ENCODE results near the gene ARL3. TPM values are rescaled to one million over a fixed set of nuclear protein-coding genes. Genes with fewer than 3 reads are reported as not detected.

Gene ARL3
- total and polyA plus RNA-seq, 8 donors: 10.3 to 23.2 (median 21.8) TPM

DNA sequence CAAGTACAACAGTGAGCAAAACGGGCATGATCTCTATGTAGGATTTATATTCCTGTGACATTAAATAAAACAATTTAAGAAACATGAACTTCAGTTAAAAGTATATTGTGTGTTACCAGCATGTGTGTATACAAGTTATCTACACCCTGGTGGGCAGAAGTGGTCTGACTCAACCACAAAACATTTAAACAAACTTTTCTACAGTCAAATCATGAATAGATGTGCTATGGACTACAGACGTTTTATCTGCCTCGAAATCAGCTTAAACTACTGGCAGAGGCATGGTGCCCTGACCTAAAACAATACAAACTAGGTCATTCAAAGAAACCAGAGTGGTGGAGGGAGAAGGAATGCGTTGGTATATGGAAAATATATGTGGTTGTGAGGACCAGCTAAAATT, 3.6 kb downstream of the ARL3 start:
- ATAC-seq (no peak), DNase-seq (no peak)
- no peak overlapping the region for H3K4me3 ChIP-seq
- no peaks in the 10 kb centered on the region for H3K27me3 ChIP-seq
- no peak overlapping the region for H3K27ac ChIP-seq
- no peaks in the 10 kb centered on the region for H3K9me3 ChIP-seq
- intact Hi-C loops (cut with DNase I): no loop called here
- H3K4me1 ChIP-seq: peaks cover 0 to 26% of the 10 kb centered on the region in 2 donors
- H3K36me3 ChIP-seq: no peaks in the 10 kb centered on the region
- TF ChIP-seq, protein P1, sequence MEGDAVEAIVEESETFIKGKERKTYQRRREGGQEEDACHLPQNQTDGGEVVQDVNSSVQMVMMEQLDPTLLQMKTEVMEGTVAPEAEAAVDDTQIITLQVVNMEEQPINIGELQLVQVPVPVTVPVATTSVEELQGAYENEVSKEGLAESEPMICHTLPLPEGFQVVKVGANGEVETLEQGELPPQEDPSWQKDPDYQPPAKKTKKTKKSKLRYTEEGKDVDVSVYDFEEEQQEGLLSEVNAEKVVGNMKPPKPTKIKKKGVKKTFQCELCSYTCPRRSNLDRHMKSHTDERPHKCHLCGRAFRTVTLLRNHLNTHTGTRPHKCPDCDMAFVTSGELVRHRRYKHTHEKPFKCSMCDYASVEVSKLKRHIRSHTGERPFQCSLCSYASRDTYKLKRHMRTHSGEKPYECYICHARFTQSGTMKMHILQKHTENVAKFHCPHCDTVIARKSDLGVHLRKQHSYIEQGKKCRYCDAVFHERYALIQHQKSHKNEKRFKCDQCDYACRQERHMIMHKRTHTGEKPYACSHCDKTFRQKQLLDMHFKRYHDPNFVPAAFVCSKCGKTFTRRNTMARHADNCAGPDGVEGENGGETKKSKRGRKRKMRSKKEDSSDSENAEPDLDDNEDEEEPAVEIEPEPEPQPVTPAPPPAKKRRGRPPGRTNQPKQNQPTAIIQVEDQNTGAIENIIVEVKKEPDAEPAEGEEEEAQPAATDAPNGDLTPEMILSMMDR (IDR thresholded peaks at IDR 0.05): no peak

DNA sequence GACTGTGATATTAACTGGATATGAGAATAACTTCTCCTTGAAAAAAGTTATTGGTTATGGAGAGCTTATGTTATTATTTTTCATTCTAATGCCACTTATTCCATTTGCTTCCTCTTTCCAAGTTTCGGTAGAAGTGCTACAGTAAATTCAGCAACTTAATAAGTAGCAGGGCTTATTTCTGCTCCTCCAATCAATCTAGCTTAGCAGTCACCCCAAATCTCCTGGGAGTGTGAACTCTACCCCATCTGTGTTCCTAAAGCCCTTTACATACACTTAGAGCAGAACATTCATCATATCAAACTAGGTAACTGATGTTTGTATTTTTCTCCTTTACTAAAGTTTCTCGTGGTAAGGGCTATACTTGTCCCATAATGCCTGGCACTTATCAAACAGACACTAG, 8.7 kb downstream of the ARL3 start:
- ATAC-seq: no peak
- H3K9me3 ChIP-seq: no peaks in the 10 kb centered on the region
- no peaks in the 10 kb centered on the region for H3K27me3 ChIP-seq
- peaks cover 0 to 6% of the 10 kb centered on the region in 2 donors for H3K36me3 ChIP-seq
- intact Hi-C loops (cut with DNase I): no loop called here
- DNase-seq: no peak
- H3K4me3 ChIP-seq: no peak overlapping the region
- no peaks in the 10 kb centered on the region for H3K4me1 ChIP-seq
- H3K27ac ChIP-seq: no peak overlapping the region
- TF ChIP-seq, protein P1 (IDR thresholded peaks at IDR 0.05): no peak

DNA sequence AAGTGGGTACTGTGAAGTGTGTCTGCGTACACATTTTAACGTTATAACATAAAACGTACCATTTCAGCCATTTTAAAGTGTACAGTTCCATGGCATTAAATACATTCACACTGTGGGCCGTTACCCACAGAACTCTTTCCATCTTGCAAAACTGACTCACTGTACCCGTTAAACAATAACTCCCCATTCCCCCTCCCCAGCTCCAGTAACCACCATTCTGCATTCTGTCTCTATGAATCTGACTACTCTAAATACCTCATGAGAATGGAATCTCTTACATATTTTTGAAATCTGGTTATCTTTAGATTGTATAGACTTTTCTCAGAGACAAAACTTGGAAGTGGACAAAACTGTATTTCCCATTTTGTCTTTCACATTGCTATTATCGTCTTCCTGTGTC, 9.3 kb downstream of the ARL3 start:
- no peak for ATAC-seq
- no peak for DNase-seq
- TF ChIP-seq, protein P1 (IDR thresholded peaks at IDR 0.05): no peak
- no peak overlapping the region for H3K27ac ChIP-seq
- peaks cover 0 to 6% of the 10 kb centered on the region in 2 donors for H3K36me3 ChIP-seq
- no peak overlapping the region for H3K4me3 ChIP-seq
- H3K9me3 ChIP-seq: no peaks in the 10 kb centered on the region
- no peaks in the 10 kb centered on the region for H3K27me3 ChIP-seq
- no peaks in the 10 kb centered on the region for H3K4me1 ChIP-seq
- intact Hi-C loops (cut with DNase I): no loop called here

DNA sequence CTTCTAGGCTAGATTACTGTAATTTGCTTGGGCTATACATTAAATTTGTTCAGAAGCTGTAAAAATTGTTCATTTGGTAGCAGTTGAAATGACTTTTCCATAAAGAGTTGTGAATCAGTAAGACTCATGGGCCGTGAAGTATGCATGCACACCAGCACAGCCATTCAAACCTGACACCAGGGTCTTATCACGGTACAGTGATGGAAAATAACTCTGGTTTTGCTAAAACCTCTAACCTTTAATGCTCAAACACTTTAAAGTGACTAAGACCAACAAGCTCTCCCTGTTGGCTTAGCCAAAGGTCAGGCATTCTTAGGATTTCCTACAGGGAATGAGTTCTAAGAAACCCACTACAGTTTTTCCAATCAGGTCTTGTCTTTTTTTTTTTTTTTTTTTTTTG, 11.5 kb downstream of the ARL3 start:
- intact Hi-C loops (cut with DNase I): no loop called here
- Histone ChIP-seq H3K27me3 (no peaks in the 10 kb centered on the region), H3K9me3 (no peaks in the 10 kb centered on the region), H3K4me3 (no peak overlapping the region), H3K4me1 (no peaks in the 10 kb centered on the region), H3K36me3 (peaks cover 0 to 23% of the 10 kb centered on the region in 2 donors), H3K27ac (no peak overlapping the region)
- TF ChIP-seq, protein P1 (IDR thresholded peaks at IDR 0.05): no peak
- ATAC-seq (no peak), DNase-seq (no peak)

DNA sequence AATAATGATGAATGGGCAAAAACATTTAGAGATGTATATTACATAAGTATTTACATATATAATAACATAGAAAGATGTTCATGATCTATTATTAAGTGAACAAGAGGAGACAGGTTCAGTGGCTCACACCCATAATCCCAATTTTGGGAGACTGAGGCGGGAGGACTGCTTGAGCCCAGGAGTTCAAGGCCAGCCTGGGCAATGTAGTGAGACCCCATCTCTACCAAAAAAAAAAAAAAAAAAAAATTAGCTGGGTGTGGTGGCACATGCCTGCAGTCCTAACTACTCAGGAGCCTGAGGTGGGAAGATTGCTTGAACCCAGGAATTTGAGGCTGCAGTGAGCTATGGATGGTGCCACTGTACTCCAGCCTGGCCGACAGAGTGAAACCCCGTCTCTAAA, 12.4 kb downstream of the ARL3 start:
- intact Hi-C loops (cut with DNase I): no loop called here
- H3K36me3 ChIP-seq: peaks cover 0 to 28% of the 10 kb centered on the region in 2 donors
- DNase-seq (no peak), ATAC-seq (no peak)
- no peaks in the 10 kb centered on the region for H3K9me3 ChIP-seq
- H3K4me3 ChIP-seq: no peak overlapping the region
- no peaks in the 10 kb centered on the region for H3K4me1 ChIP-seq
- TF ChIP-seq, protein P1 (IDR thresholded peaks at IDR 0.05): no peak
- H3K27me3 ChIP-seq: no peaks in the 10 kb centered on the region
- no peak overlapping the region for H3K27ac ChIP-seq

Data from left lung (tissue), 10 donors.